Stomach (tissue), 4 donors: Measurements from ENCODE around the gene WDR72.

ENCODE experiments used
- CTCF ChIP-seq, 7 experiments: fragments of 450-650 bp in 4 of 7; fragments of 200-600 bp in 3 of 7; sonication (generic) in 3 of 7; IDR thresholded peaks; one replicate each; pipeline ENCODE4 v1.5.1; 2016 to 2019; ENCODE audit warnings: antibody characterized with exemption in 7 of 7, control low read depth in 2 of 7, mild to moderate bottlenecking in 1 of 7
- EP300 ChIP-seq: sonication (generic); formaldehyde crosslinking; IDR thresholded peaks from one replicate; pipeline ENCODE4 v1.6.1; 2017; ENCODE audit warnings: antibody characterized with exemption
- POLR2A ChIP-seq, 4 donors: fragments of 450-650 bp; IDR thresholded peaks; one replicate each; pipeline ENCODE4 v1.6.1; 2016; ENCODE audit warnings: antibody characterized with exemption in 4 of 4, control low read depth in 2 of 4, mild to moderate bottlenecking in 1 of 4, moderate library complexity in 1 of 4
- POLR2AphosphoS5 ChIP-seq, 3 donors: sonication (generic); formaldehyde crosslinking; IDR thresholded peaks; one replicate each; pipeline ENCODE4 v1.6.1; 2016; ENCODE audit warnings: antibody characterized with exemption in 3 of 3

GRCh38 chr15:53671545-53671944 is 87.9 kb downstream of the WDR72 start:
- TF ChIP-seq POLR2AphosphoS5 (IDR thresholded peaks at IDR 0.05), result no peak
- no peak for TF ChIP-seq POLR2A (IDR thresholded peaks at IDR 0.05)
- TF ChIP-seq CTCF (IDR thresholded peaks at IDR 0.05), result no peak
- TF ChIP-seq EP300, result no peak
